Neural progenitor cell (in vitro differentiated cells): ENCODE data around the gene SMS. TPM values are rescaled to one million over a fixed set of nuclear protein-coding genes. Genes with fewer than 3 reads are reported as not detected.

Source experiments
- DNase-seq: peaks from one replicate; pipeline ENCODE4 v3.0.0-alpha.2; 2016; ENCODE audit warnings: low spot score
- H2AFZ ChIP-seq: fragments of 200-600 bp; sonication (generic); replicated peaks from 2 replicates; pipeline ENCODE4 v1.6.1; 2016; ENCODE audit warnings: antibody characterized with exemption
- H3F3A ChIP-seq: fragments of 200-600 bp; sonication (generic); 2 replicates; pipeline ENCODE4 v1.6.1; 2016; ENCODE audit warnings: antibody characterized with exemption, low read depth
- H3K27ac ChIP-seq: fragments of 200-600 bp; sonication (generic); 2 replicates; pipeline ENCODE4 v1.5.1; 2016; ENCODE audit warnings: mild to moderate bottlenecking
- H3K27me3 ChIP-seq: fragments of 200-600 bp; sonication (generic); 2 replicates; pipeline ENCODE4 v1.6.1; 2016; ENCODE audit warnings: mild to moderate bottlenecking, moderate library complexity
- H3K36me3 ChIP-seq: fragments of 200-600 bp; sonication (generic); 2 replicates; pipeline ENCODE4 v1.5.1; 2016
- H3K4me1 ChIP-seq: fragments of 200-600 bp; sonication (generic); 2 replicates; pipeline ENCODE4 v1.6.1; 2016; ENCODE audit warnings: mixed run types
- H3K4me2 ChIP-seq: fragments of 200-600 bp; sonication (generic); 2 replicates; pipeline ENCODE4 v1.6.1; 2016
- H3K4me3 ChIP-seq: fragments of 200-600 bp; sonication (generic); 2 replicates; pipeline ENCODE4 v1.5.1; 2016
- H3K79me2 ChIP-seq: fragments of 200-600 bp; sonication (generic); 2 replicates; pipeline ENCODE4 v1.6.1; 2016; ENCODE audit warnings: low read depth
- H3K9ac ChIP-seq: fragments of 200-600 bp; sonication (generic); 2 replicates; pipeline ENCODE4 v1.6.1; 2016
- H3K9me3 ChIP-seq: fragments of 200-600 bp; sonication (generic); 2 replicates; pipeline ENCODE4 v1.5.1; 2016; ENCODE audit warnings: low read depth
- H4K20me1 ChIP-seq: fragments of 200-600 bp; sonication (generic); 2 replicates; pipeline ENCODE4 v1.6.1; 2016; ENCODE audit warnings: low read depth
- H3K27ac Mint-ChIP-seq: 3 replicates; pipeline ENCODE4 v1.8.0; 2021; ENCODE audit warnings: mixed read lengths
- H3K27me3 Mint-ChIP-seq: 2 replicates; pipeline ENCODE4 v1.8.0; 2022; ENCODE audit warnings: low read depth, mild to moderate bottlenecking, inconsistent platforms, moderate library complexity, mixed read lengths; ENCODE audit not compliant: insufficient read depth
- H3K36me3 Mint-ChIP-seq: 3 replicates; pipeline ENCODE4 v1.8.0; 2021; ENCODE audit warnings: mixed read lengths
- H3K4me1 Mint-ChIP-seq: 3 replicates; pipeline ENCODE4 v1.8.0; 2021; ENCODE audit warnings: mixed read lengths
- H3K4me3 Mint-ChIP-seq: 3 replicates; pipeline ENCODE4 v1.8.0; 2021; ENCODE audit warnings: mild to moderate bottlenecking, moderate library complexity, mixed read lengths
- H3K9me3 Mint-ChIP-seq: 3 replicates; pipeline ENCODE4 v1.8.0; 2020; ENCODE audit warnings: mixed read lengths
- EZH2 ChIP-seq: fragments of 200-600 bp; sonication (generic); IDR thresholded peaks from 2 replicates; pipeline ENCODE4 v1.6.1; 2017; ENCODE audit warnings: antibody characterized with exemption, mild to moderate bottlenecking, moderate library complexity
- EZH2phosphoT487 ChIP-seq: fragments of 200-600 bp; sonication (generic); IDR thresholded peaks from 2 replicates; pipeline ENCODE4 v1.6.1; 2017; ENCODE audit warnings: antibody characterized with exemption
- total RNA-seq: library from RNA; depleted of rRNA; stranded (reverse); fragments of >200 nt; gene quantifications from 2 replicates; pipeline ENCODE4 v1.2.3, GENCODE V29; 2015; ENCODE audit warnings: low replicate concordance
- TF ChIP-seq, protein P1 (sequence below): fragments of 200-600 bp; sonication (generic); IDR thresholded peaks from 2 replicates; pipeline ENCODE4 v1.5.1; 2017; ENCODE audit warnings: antibody characterized with exemption, mild to moderate bottlenecking

Gene SMS
- total RNA-seq, 1 donor from 2014 or later: 142 TPM

- TF ChIP-seq EZH2: no peak
- TF ChIP-seq, protein P1, sequence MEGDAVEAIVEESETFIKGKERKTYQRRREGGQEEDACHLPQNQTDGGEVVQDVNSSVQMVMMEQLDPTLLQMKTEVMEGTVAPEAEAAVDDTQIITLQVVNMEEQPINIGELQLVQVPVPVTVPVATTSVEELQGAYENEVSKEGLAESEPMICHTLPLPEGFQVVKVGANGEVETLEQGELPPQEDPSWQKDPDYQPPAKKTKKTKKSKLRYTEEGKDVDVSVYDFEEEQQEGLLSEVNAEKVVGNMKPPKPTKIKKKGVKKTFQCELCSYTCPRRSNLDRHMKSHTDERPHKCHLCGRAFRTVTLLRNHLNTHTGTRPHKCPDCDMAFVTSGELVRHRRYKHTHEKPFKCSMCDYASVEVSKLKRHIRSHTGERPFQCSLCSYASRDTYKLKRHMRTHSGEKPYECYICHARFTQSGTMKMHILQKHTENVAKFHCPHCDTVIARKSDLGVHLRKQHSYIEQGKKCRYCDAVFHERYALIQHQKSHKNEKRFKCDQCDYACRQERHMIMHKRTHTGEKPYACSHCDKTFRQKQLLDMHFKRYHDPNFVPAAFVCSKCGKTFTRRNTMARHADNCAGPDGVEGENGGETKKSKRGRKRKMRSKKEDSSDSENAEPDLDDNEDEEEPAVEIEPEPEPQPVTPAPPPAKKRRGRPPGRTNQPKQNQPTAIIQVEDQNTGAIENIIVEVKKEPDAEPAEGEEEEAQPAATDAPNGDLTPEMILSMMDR: no peak
- no peak for TF ChIP-seq EZH2phosphoT487
- no peak for DNase-seq
- Histone ChIP-seq H3K4me1 (no peaks in the 10 kb centered on the region), H3K4me2 (no peak overlapping the region), H3K27ac (no peak overlapping the region), H3K9me3 (no peaks in the 10 kb centered on the region), H3K9ac (no peak overlapping the region), H3F3A (no peaks in the 10 kb centered on the region), H2AFZ (no peak overlapping the region), H3K4me3 (no peak overlapping the region), H3K36me3 (no peaks in the 10 kb centered on the region), H4K20me1 (no peaks in the 10 kb centered on the region), H3K79me2 (no peaks in the 10 kb centered on the region), H3K27me3 (no peaks in the 10 kb centered on the region)
- Mint-ChIP-seq H3K27me3 (peaks cover 3% of the 10 kb centered on the region), H3K4me1 (peaks cover 9% of the 10 kb centered on the region), H3K27ac (peak overlapping the region; percentile 18), H3K4me3 (no peak overlapping the region), H3K36me3 (no peaks in the 10 kb centered on the region), H3K9me3 (peaks cover 4% of the 10 kb centered on the region)
Observed at GRCh38 chrX:21932292-21933002, 8.1 kb upstream of the SMS start.

GRCh38 chrX:21933077-21933476 lies 7.4 kb upstream of the SMS start:
- no peak overlapping the region for H3K9ac ChIP-seq
- H3K27me3 Mint-ChIP-seq: peaks cover 3% of the 10 kb centered on the region

GRCh38 chrX:21934414-21934813 lies 6.1 kb upstream of the SMS start:
- no peak overlapping the region for H3K4me2 ChIP-seq
- no peaks in the 10 kb centered on the region for H3K27me3 ChIP-seq
- Mint-ChIP-seq H3K4me1 (peaks cover 11% of the 10 kb centered on the region), H3K4me3 (no peak overlapping the region), H3K9me3 (no peaks in the 10 kb centered on the region), H3K27me3 (peaks cover 3% of the 10 kb centered on the region), H3K27ac (no peak overlapping the region), H3K36me3 (no peaks in the 10 kb centered on the region)
- TF ChIP-seq EZH2: no peak
- no peak for TF ChIP-seq EZH2phosphoT487
- TF ChIP-seq, protein P1: no peak
- no peak overlapping the region for H2AFZ ChIP-seq
- H3K36me3 ChIP-seq: no peaks in the 10 kb centered on the region
- no peak overlapping the region for H3K9ac ChIP-seq
- H3K9me3 ChIP-seq: no peaks in the 10 kb centered on the region
- H3K27ac ChIP-seq: no peak overlapping the region
- no peaks in the 10 kb centered on the region for H3F3A ChIP-seq
- no peaks in the 10 kb centered on the region for H3K4me1 ChIP-seq
- no peak overlapping the region for H3K4me3 ChIP-seq
- no peak for DNase-seq
- H3K79me2 ChIP-seq: no peaks in the 10 kb centered on the region
- no peaks in the 10 kb centered on the region for H4K20me1 ChIP-seq

More at GRCh38 chrX:21933077-21933476, 7.4 kb upstream of the SMS start:
- TF ChIP-seq, protein P1: no peak
- no peak for TF ChIP-seq EZH2
- no peak for TF ChIP-seq EZH2phosphoT487
- no peak overlapping the region for H3K27ac Mint-ChIP-seq
- H3K9me3 ChIP-seq: no peaks in the 10 kb centered on the region
- H3F3A ChIP-seq: no peaks in the 10 kb centered on the region
- H2AFZ ChIP-seq: no peak overlapping the region
- no peaks in the 10 kb centered on the region for H3K36me3 ChIP-seq
- no peak overlapping the region for H3K4me3 ChIP-seq
- H3K27me3 ChIP-seq: no peaks in the 10 kb centered on the region
- H3K79me2 ChIP-seq: no peaks in the 10 kb centered on the region
- H4K20me1 ChIP-seq: no peaks in the 10 kb centered on the region
- H3K36me3 Mint-ChIP-seq: no peaks in the 10 kb centered on the region
- no peaks in the 10 kb centered on the region for H3K4me1 ChIP-seq
- no peak overlapping the region for H3K4me3 Mint-ChIP-seq
- no peak overlapping the region for H3K4me2 ChIP-seq
- peaks cover 4% of the 10 kb centered on the region for H3K9me3 Mint-ChIP-seq
- peaks cover 9% of the 10 kb centered on the region for H3K4me1 Mint-ChIP-seq
- H3K27ac ChIP-seq: no peak overlapping the region
- no peak for DNase-seq
